Measurements from ENCODE around the gene LSS.

The LSS gene

GRCh38 chr21:46228345-46229051, at the start of gene LSS:
Gene LSS (minus strand): TSS chr21:46228774. CDS start chr21:46228745, 29 bp downstream.
- peak; percentile 99 for DNase-seq (ENCODE audit: low spot score)

GRCh38 chr21:46274797-46275390, 46.3 kb upstream of the LSS start:
- no peak for DNase-seq (ENCODE audit: low spot score)

GRCh38 chr21:46273341-46273740, 44.8 kb upstream of the LSS start:
- DNase-seq (ENCODE audit: low spot score) = no peak

- no peak for DNase-seq (ENCODE audit: low spot score)
Measured at GRCh38 chr21:46269466-46269865, 40.9 kb upstream of the LSS start.

- no peak for DNase-seq (ENCODE audit: low spot score)
Measured at GRCh38 chr21:46268371-46268770, 39.8 kb upstream of the LSS start.

- no peak for DNase-seq (ENCODE audit: low spot score)
Measured at GRCh38 chr21:46266946-46267345, 38.4 kb upstream of the LSS start.

- no peak for DNase-seq (ENCODE audit: low spot score)
Measured at GRCh38 chr21:46265736-46266525, 37.4 kb upstream of the LSS start.

GRCh38 chr21:46264690-46265144, 36.1 kb upstream of the LSS start:
- DNase-seq (ENCODE audit: low spot score) = no peak

- no peak for DNase-seq (ENCODE audit: low spot score)
Measured at GRCh38 chr21:46264046-46264689, 35.6 kb upstream of the LSS start.

GRCh38 chr21:46256501-46256994, 28.0 kb upstream of the LSS start:
- DNase-seq (ENCODE audit: low spot score) = no peak

GRCh38 chr21:46255758-46256337, 27.3 kb upstream of the LSS start:
- no peak for DNase-seq (ENCODE audit: low spot score)

GRCh38 chr21:46255166-46255565, 26.6 kb upstream of the LSS start:
- no peak for DNase-seq (ENCODE audit: low spot score)

GRCh38 chr21:46254208-46254975, 25.8 kb upstream of the LSS start:
- DNase-seq (ENCODE audit: low spot score) = no peak

- no peak for DNase-seq (ENCODE audit: low spot score)
Measured at GRCh38 chr21:46253610-46254124, 25.1 kb upstream of the LSS start.

GRCh38 chr21:46252840-46253239, 24.3 kb upstream of the LSS start:
- DNase-seq (ENCODE audit: low spot score) = no peak

GRCh38 chr21:46250146-46250725, 21.7 kb upstream of the LSS start:
- no peak for DNase-seq (ENCODE audit: low spot score)

GRCh38 chr21:46248827-46249226, 20.3 kb upstream of the LSS start:
- DNase-seq (ENCODE audit: low spot score) = no peak

GRCh38 chr21:46248422-46248782, 19.8 kb upstream of the LSS start:
- no peak for DNase-seq (ENCODE audit: low spot score)

GRCh38 chr21:46247699-46248421, 19.3 kb upstream of the LSS start:
- no peak for DNase-seq (ENCODE audit: low spot score)

- no peak for DNase-seq (ENCODE audit: low spot score)
Measured at GRCh38 chr21:46246345-46246744, 17.8 kb upstream of the LSS start.

Data from Ammon's horn (tissue), 1 donor.